ENCODE measurements around the gene FAAP20.
"Not testable (repeated sequence)": the region's sequence is repeated elsewhere in the genome, so short reads cannot be mapped to it uniquely, and the experiment has no call there.

The FAAP20 gene

GRCh38 chr1:2154022-2154421 lies 40.5 kb downstream of the FAAP20 start:
- DNase-seq, result no peak

- DNase-seq, result no peak
Observed at GRCh38 chr1:2152954-2153353, 41.6 kb downstream of the FAAP20 start.

GRCh38 chr1:2151911-2152310 lies 42.7 kb downstream of the FAAP20 start:
- DNase-seq, result no peak

GRCh38 chr1:2151252-2151651 lies 43.3 kb downstream of the FAAP20 start:
- peak in 1 of 2 donors; percentile 60 for DNase-seq

- DNase-seq, result no peak
Observed at GRCh38 chr1:2150801-2151200, 43.8 kb downstream of the FAAP20 start.

- DNase-seq, result peak; percentile 71 to 80
Observed at GRCh38 chr1:2148691-2149090, 45.9 kb downstream of the FAAP20 start.

GRCh38 chr1:2147869-2148268 lies 46.7 kb downstream of the FAAP20 start:
- not testable (repeated sequence) for DNase-seq

GRCh38 chr1:2146836-2147517 lies 47.6 kb downstream of the FAAP20 start:
- DNase-seq, result no peak

- DNase-seq, result no peak
Observed at GRCh38 chr1:2145946-2146835, 48.4 kb downstream of the FAAP20 start.

- no peak for DNase-seq
Observed at GRCh38 chr1:2144501-2145090, 50.0 kb downstream of the FAAP20 start.

GRCh38 chr1:2143814-2144500 lies 50.6 kb downstream of the FAAP20 start:
- DNase-seq, result no peak

- no peak for DNase-seq
Observed at GRCh38 chr1:2141025-2141424, 53.5 kb downstream of the FAAP20 start.
